ENCODE results near the gene RAD52. TPM values are rescaled to one million over a fixed set of nuclear protein-coding genes. Genes with fewer than 3 reads are reported as not detected.

Gene RAD52
- total RNA-seq, 6 donors from 2014 or later: 8.2 to 59.7 (median 14.9) TPM

GRCh38 chr12:903055-903454 lies 46.4 kb downstream of the RAD52 start:
- Histone ChIP-seq H3K9me3 (no peaks in the 10 kb centered on the region), H3K36me3 (peaks cover 30 to 100% (median 81%) of the 10 kb centered on the region in 4 donors), H3K4me3 (no peak overlapping the region), H3K27me3 (no peaks in the 10 kb centered on the region), H3K27ac (no peak overlapping the region), H3K4me1 (peaks cover 0 to 7% (median 0%) of the 10 kb centered on the region in 4 donors)
- DNase-seq: no peak
- WGBS, 2 donors: 84 to 92% methylated on average over 5 of the region's 5 CpGs
- TF ChIP-seq POLR2AphosphoS5 (IDR thresholded peaks at IDR 0.05): no peak
- TF ChIP-seq CTCF (IDR thresholded peaks at IDR 0.05): no peak
- TF ChIP-seq POLR2A (IDR thresholded peaks at IDR 0.05): no peak
- no peak for TF ChIP-seq EP300 (IDR thresholded peaks at IDR 0.05)
- ATAC-seq (ENCODE audit: low FRiP score in 2 of 2): no peak

GRCh38 chr12:902581-902980 lies 46.9 kb downstream of the RAD52 start:
- TF ChIP-seq EP300 (IDR thresholded peaks at IDR 0.05) (no peak), CTCF (IDR thresholded peaks at IDR 0.05) (no peak), POLR2AphosphoS5 (IDR thresholded peaks at IDR 0.05) (no peak), POLR2A (IDR thresholded peaks at IDR 0.05) (no peak)
- H3K36me3 ChIP-seq: peaks cover 28 to 100% (median 79%) of the 10 kb centered on the region in 4 donors
- peaks cover 0 to 7% (median 0%) of the 10 kb centered on the region in 4 donors for H3K4me1 ChIP-seq
- no peaks in the 10 kb centered on the region for H3K27me3 ChIP-seq
- DNase-seq: no peak
- no peaks in the 10 kb centered on the region for H3K9me3 ChIP-seq
- WGBS, 2 donors: 86 to 88% methylated on average over 3 of the region's 3 CpGs
- no peak for ATAC-seq (ENCODE audit: low FRiP score in 2 of 2)
- no peak overlapping the region for H3K27ac ChIP-seq
- H3K4me3 ChIP-seq: no peak overlapping the region

- peaks cover 35 to 98% (median 79%) of the 10 kb centered on the region in 4 donors for H3K36me3 ChIP-seq
Observed at GRCh38 chr12:897386-897785, 52.1 kb downstream of the RAD52 start.

GRCh38 chr12:896031-896430 lies 53.5 kb downstream of the RAD52 start:
- ATAC-seq (ENCODE audit: low FRiP score in 2 of 2) (no peak), DNase-seq (no peak)
- Histone ChIP-seq H3K27me3 (no peaks in the 10 kb centered on the region), H3K4me3 (no peak overlapping the region), H3K4me1 (no peaks in the 10 kb centered on the region), H3K9me3 (no peaks in the 10 kb centered on the region), H3K36me3 (peaks cover 37 to 93% (median 75%) of the 10 kb centered on the region in 4 donors), H3K27ac (no peak overlapping the region)
- no peak for TF ChIP-seq EP300 (IDR thresholded peaks at IDR 0.05)
- TF ChIP-seq CTCF (IDR thresholded peaks at IDR 0.05): no peak
- no peak for TF ChIP-seq POLR2AphosphoS5 (IDR thresholded peaks at IDR 0.05)
- no peak for TF ChIP-seq POLR2A (IDR thresholded peaks at IDR 0.05)
- whole genome bisulfite sequencing, 2 donors: 77 to 83% methylated on average over 4 of the region's 4 CpGs

More at GRCh38 chr12:897386-897785, 52.1 kb downstream of the RAD52 start:
- H3K27ac ChIP-seq: no peak overlapping the region
- DNase-seq: no peak
- no peaks in the 10 kb centered on the region for H3K9me3 ChIP-seq
- no peak overlapping the region for H3K4me3 ChIP-seq
- no peak for ATAC-seq (ENCODE audit: low FRiP score in 2 of 2)
- no peaks in the 10 kb centered on the region for H3K4me1 ChIP-seq
- no peak for TF ChIP-seq POLR2A (IDR thresholded peaks at IDR 0.05)
- TF ChIP-seq POLR2AphosphoS5 (IDR thresholded peaks at IDR 0.05): no peak
- TF ChIP-seq EP300 (IDR thresholded peaks at IDR 0.05): no peak
- no peak for TF ChIP-seq CTCF (IDR thresholded peaks at IDR 0.05)
- whole genome bisulfite sequencing, 2 donors: 87% methylated on average over 4 of the region's 4 CpGs
- no peaks in the 10 kb centered on the region for H3K27me3 ChIP-seq

GRCh38 chr12:894226-894625 lies 55.3 kb downstream of the RAD52 start:
- peaks cover 43 to 92% (median 72%) of the 10 kb centered on the region in 4 donors for H3K36me3 ChIP-seq

More at GRCh38 chr12:894226-894625, 55.3 kb downstream of the RAD52 start:
- ATAC-seq (ENCODE audit: low FRiP score in 2 of 2) (no peak), DNase-seq (no peak)
- TF ChIP-seq EP300 (IDR thresholded peaks at IDR 0.05) (no peak), POLR2A (IDR thresholded peaks at IDR 0.05) (no peak), CTCF (IDR thresholded peaks at IDR 0.05) (no peak), POLR2AphosphoS5 (IDR thresholded peaks at IDR 0.05) (no peak)
- H3K9me3 ChIP-seq: no peaks in the 10 kb centered on the region
- no peak overlapping the region for H3K27ac ChIP-seq
- no peak overlapping the region for H3K4me3 ChIP-seq
- no peaks in the 10 kb centered on the region for H3K27me3 ChIP-seq
- H3K4me1 ChIP-seq: no peaks in the 10 kb centered on the region
